ENCODE results near the gene METTL18.
A peak's percentile ranks its signal among the peaks of the same experiment; 100 is the strongest.

METTL18 gene

GRCh38 chr1:169776440-169776839 lies 18.3 kb downstream of the METTL18 start:
- no peak for TF ChIP-seq CTCF (conservative IDR thresholded peaks at IDR 0.05; ENCODE audit: low read depth, low read length)
- no peak for DNase-seq (ENCODE audit: low read depth)
- no peak overlapping the region for H3K4me3 ChIP-seq (ENCODE audit: low read depth, low read length)

GRCh38 chr1:169768161-169768560 lies 26.5 kb downstream of the METTL18 start:
- no peak overlapping the region for H3K4me3 ChIP-seq (ENCODE audit: low read depth, low read length)
- TF ChIP-seq CTCF (conservative IDR thresholded peaks at IDR 0.05; ENCODE audit: low read depth, low read length), result no peak
- DNase-seq (ENCODE audit: low read depth), result no peak

- no peak for TF ChIP-seq CTCF (conservative IDR thresholded peaks at IDR 0.05; ENCODE audit: low read depth, low read length)
- no peak for DNase-seq (ENCODE audit: low read depth)
- H3K4me3 ChIP-seq (ENCODE audit: low read depth, low read length), result no peak overlapping the region
Measured at GRCh38 chr1:169765580-169766331, 29.0 kb downstream of the METTL18 start.

GRCh38 chr1:169764919-169765318 lies 29.8 kb downstream of the METTL18 start:
- H3K4me3 ChIP-seq (ENCODE audit: low read depth, low read length), result no peak overlapping the region
- TF ChIP-seq CTCF (conservative IDR thresholded peaks at IDR 0.05; ENCODE audit: low read depth, low read length), result no peak
- no peak for DNase-seq (ENCODE audit: low read depth)

GRCh38 chr1:169762699-169763098 lies 32.0 kb downstream of the METTL18 start:
- no peak overlapping the region for H3K4me3 ChIP-seq (ENCODE audit: low read depth, low read length)
- TF ChIP-seq CTCF (conservative IDR thresholded peaks at IDR 0.05; ENCODE audit: low read depth, low read length), result no peak
- no peak for DNase-seq (ENCODE audit: low read depth)

GRCh38 chr1:169759038-169759437 lies 35.7 kb downstream of the METTL18 start:
- TF ChIP-seq CTCF (conservative IDR thresholded peaks at IDR 0.05; ENCODE audit: low read depth, low read length), result no peak
- DNase-seq (ENCODE audit: low read depth), result no peak
- no peak overlapping the region for H3K4me3 ChIP-seq (ENCODE audit: low read depth, low read length)

- no peak for DNase-seq (ENCODE audit: low read depth)
- peak; percentile 9 for TF ChIP-seq CTCF (conservative IDR thresholded peaks at IDR 0.05; ENCODE audit: low read depth, low read length)
- H3K4me3 ChIP-seq (ENCODE audit: low read depth, low read length), result no peak overlapping the region
Measured at GRCh38 chr1:169753549-169753948, 41.2 kb downstream of the METTL18 start.

Measured in choroid plexus epithelial cell (primary cell).